C4-2B (cell line): Measurements from ENCODE around the gene MVD.

Experiments
- H3K27ac ChIP-seq: fragments of 450-650 bp; 2 replicates; pipeline ENCODE4 v1.5.1; 2017
- ZFX ChIP-seq: fragments of 450-650 bp; IDR thresholded peaks from 2 replicates; pipeline ENCODE4 v1.6.1; 2017
- TF ChIP-seq, protein P1 (sequence below): fragments of 450-650 bp; conservative IDR thresholded peaks from 2 replicates; pipeline ENCODE4 v1.5.1; 2017; ENCODE audit warnings: mild to moderate bottlenecking

MVD gene

DNA sequence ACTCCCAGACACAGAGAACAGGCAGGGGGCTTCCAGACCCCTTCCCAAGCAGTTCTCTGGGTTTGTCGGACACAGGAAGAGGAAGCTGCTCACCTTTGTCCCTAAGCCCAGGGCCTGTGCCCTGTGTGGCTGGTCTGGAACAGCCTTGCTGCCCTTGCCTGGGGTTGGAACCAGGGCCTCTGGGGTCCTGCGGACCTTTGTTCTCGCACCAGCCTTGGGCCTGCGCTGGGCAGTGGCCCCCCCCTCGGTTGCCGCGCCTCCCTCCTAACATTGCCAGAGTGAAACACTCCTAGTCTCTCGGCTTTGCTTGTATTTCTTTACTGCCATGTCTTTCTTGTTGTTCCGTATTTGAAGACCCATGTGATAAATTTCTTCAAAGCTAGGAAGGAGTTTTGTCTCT lies 33.1 kb downstream of the MVD start:
- TF ChIP-seq ZFX = no peak
- TF ChIP-seq, protein P1, sequence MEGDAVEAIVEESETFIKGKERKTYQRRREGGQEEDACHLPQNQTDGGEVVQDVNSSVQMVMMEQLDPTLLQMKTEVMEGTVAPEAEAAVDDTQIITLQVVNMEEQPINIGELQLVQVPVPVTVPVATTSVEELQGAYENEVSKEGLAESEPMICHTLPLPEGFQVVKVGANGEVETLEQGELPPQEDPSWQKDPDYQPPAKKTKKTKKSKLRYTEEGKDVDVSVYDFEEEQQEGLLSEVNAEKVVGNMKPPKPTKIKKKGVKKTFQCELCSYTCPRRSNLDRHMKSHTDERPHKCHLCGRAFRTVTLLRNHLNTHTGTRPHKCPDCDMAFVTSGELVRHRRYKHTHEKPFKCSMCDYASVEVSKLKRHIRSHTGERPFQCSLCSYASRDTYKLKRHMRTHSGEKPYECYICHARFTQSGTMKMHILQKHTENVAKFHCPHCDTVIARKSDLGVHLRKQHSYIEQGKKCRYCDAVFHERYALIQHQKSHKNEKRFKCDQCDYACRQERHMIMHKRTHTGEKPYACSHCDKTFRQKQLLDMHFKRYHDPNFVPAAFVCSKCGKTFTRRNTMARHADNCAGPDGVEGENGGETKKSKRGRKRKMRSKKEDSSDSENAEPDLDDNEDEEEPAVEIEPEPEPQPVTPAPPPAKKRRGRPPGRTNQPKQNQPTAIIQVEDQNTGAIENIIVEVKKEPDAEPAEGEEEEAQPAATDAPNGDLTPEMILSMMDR = no peak
- H3K27ac ChIP-seq = no peak overlapping the region

DNA sequence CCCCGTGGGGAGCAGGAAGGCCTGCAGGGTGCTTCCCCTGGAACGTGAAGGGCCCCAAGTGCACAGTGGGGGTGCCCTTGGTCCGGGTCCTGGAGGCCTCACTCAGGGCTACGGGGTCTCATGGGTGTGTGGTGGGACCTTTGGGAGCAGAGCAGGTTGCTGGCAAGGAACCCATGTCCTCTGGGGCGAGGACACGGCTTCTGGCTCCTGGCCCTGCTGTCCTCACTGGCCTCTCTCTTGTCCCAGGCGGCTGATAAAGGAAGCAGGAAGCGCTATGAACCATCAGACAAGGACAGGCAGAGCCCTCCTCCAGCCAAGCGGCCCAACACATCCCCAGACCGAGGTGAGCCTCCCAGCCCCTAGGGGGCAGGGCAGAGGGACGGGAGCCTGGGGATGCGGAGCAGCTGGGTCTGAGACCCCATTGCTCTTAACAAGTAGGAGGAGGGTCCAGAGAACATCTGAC lies 34.3 kb downstream of the MVD start:
- peak overlapping the region; percentile 42 for H3K27ac ChIP-seq
- no peak for TF ChIP-seq ZFX
- TF ChIP-seq, protein P1 = peak; percentile 73

DNA sequence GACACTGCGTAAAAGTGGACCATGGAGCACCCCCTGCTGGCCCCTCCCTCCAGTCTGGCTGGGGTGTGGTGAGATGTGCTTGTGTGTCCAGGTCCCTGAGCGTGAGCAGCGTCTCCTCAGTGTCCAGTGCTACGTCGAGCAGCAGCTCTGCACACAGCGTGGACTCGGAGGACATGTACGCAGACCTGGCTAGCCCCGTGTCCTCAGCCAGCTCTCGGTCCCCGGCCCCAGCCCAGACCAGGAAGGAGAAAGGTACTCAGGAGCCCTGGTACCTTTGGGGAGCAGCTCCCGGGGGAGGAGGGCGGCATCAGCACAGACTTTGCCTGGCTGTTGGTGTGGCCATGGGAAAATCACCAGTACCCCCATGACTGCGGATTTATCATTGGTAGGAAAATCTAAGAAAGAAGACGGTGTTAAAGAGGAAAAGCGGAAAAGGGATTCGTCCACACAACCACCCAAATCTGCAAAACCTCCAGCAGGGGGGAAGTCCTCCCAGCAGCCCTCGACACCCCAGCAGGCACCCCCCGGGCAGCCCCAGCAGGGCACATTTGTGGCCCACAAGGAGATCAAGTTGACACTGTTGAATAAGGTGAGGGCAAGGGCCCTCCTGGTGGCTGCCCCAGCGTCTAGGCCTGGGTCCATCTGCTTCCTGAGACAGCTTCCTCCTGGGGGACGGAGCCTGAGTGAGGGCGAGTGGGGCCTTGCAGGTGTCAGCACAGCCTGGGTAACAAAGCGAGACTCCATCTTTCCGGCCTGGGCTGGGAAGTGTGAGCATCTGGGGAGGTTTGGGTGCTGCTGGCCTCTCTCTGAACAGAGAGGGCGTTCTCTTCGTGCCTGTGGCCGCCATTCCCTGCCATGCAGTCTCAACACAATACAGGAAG lies 35.1 kb downstream of the MVD start:
- TF ChIP-seq, protein P1 = no peak
- no peak for TF ChIP-seq ZFX
- H3K27ac ChIP-seq = peak overlapping the region; percentile 42

DNA sequence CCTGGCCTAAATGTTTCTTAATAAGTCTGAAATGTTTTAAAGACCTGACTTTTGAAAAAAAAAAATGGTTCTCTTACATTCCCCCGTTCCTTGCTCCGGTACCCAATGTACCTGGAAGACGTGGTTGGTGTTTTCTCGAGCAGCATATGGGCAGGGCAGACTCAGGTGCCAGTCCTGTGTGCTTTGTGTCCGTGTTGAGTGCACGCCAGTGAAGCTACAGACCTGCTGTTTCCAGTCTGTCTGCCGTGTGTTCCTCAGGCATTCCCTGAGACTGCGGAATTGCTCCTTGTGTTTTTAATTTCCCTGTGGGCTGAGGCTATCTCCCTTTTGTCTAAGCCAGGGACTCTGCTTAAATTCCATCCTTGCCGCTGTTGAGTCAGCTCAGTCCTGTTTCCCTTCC lies 36.2 kb downstream of the MVD start:
- no peak for TF ChIP-seq ZFX
- TF ChIP-seq, protein P1 = no peak
- H3K27ac ChIP-seq = no peak overlapping the region

DNA sequence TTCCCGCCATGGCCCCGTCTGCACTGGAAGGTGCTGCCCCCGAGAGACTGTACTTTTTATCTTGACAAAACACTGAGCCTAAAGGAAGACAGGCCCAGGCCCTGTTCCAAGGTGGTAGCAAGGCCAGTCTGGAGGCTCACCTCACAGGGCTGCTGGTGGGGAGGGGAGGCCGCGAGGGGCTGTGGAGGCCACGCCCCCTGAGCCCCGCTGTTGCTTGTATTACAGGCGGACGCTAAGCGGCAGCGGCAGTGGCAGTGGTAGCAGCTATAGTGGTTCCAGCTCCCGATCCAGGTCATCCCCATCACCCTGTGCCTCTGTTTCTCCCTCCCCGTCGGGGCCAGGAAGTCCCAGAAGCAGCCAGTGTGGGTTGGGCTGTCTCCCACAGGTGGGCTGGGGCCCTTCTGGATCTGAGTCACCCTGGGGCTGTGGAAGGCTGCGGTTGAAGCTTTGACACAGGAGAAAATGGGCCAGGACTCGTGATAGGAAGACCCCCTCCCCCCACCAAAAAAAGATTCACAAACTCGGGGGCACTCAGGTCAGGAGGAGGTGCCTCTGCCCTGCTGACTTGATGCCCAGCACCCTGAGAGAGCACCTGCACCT lies 37.8 kb downstream of the MVD start:
- no peak overlapping the region for H3K27ac ChIP-seq
- TF ChIP-seq, protein P1 = no peak
- TF ChIP-seq ZFX = no peak

DNA sequence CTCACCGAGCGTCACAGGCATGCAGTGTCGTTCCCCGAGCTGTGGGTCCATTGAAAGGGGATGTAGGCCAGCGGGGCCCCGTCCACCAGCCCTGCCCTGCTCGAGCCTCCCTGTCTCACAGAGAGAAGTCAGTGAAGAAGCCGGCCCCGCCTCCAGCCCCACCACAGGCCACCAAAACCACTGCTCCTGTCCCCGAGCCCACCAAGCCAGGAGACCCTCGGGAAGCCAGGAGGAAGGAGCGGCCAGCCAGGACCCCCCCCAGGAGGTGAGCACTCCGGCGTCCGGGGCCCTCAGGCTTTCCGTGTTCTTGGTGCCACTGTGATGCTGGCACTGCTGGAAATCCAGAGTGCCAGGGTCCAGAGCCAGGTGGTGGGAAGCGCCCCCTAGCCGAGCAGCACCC lies 38.4 kb downstream of the MVD start:
- TF ChIP-seq, protein P1 = no peak
- no peak for TF ChIP-seq ZFX

DNA sequence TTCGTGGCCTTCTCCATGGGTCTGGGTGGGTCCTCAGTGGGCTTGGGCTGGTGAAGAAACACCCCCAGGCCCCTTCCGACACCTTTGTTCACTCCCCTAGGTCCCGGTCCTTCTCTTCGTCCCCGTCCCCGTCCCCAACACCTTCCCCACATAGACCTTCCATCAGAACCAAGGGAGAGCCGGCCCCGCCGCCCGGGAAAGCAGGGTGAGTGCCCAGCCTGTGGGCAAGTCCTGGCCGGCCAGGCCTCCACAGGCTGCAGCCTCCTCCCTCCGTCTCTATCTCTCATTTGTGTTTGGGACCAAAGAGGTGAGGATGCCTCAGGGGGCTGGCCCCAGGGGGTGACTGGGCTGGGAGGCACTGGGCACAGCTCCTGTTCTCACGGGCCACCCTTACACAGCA lies 39.0 kb downstream of the MVD start:
- no peak overlapping the region for H3K27ac ChIP-seq
- no peak for TF ChIP-seq ZFX

More for the DNA sequence above, 38.4 kb downstream of the MVD start:
- no peak overlapping the region for H3K27ac ChIP-seq
